Measurements from ENCODE around the gene SRXN1. TPM values are rescaled to one million over a fixed set of nuclear protein-coding genes. Genes with fewer than 3 reads are reported as not detected.

Gene SRXN1
- total and polyA plus RNA-seq, 9 of the 15 experiments (the other 6 are each of a cell fraction or from before 2014, with no cell fraction given), result 6.8 to 36.4 (median 21.6) TPM

GRCh38 chr20:641516-641875, 11.5 kb downstream of the SRXN1 start:
- H3K27ac ChIP-seq (ENCODE audit: extremely low read depth, low read depth, low read length), result no peak overlapping the region
- no peak overlapping the region for H3K9ac ChIP-seq (ENCODE audit: insufficient read depth in 1 of 2, low read depth in 2 of 2, low read length in 2 of 2)
- H3K36me3 ChIP-seq (ENCODE audit: control insufficient read depth, insufficient read depth, low read length), result 0 out of 3 replicates have a peak, but pooled peaks cover 3% of the 10 kb centered on the region
- no peak overlapping the region for H3K4me2 ChIP-seq (ENCODE audit: insufficient read depth, low read length)
- no peaks in the 10 kb centered on the region for H3K9me1 ChIP-seq (ENCODE audit: control insufficient read depth, insufficient read depth, low read length)
- intact Hi-C loops (cut with micrococcal nuclease), result loop anchor here (10.0 kb wide), 1 partner anchor 287 kb away; no protein-coding TSS in a partner anchor
- peak; percentile 52 for FAIRE-seq
- peak; percentile 31 for ATAC-seq
- in situ Hi-C loops (cut with MboI), result no loop called here
- H3K79me2 ChIP-seq (ENCODE audit: control insufficient read depth, insufficient read depth, low read length), result no peaks in the 10 kb centered on the region
- peak; percentile 53 to 73 (median 65) for DNase-seq (ENCODE audit: extremely low read depth in 1 of 4, low spot score in 3 of 4)
- no TSS peak for BruUV-seq (replicated peaks)
- H3K27me3 ChIP-seq (ENCODE audit: control insufficient read depth in 2 of 2, insufficient read depth in 2 of 2, low read length in 2 of 2), result no peaks in the 10 kb centered on the region
- H3K9me3 ChIP-seq (replicated peaks; ENCODE audit: control insufficient read depth, insufficient read depth, low read depth, low read length), result no peaks in the 10 kb centered on the region
- no peak overlapping the region for H2AFZ ChIP-seq (ENCODE audit: low read depth, low read length)
- H3K4me3 ChIP-seq, result no peak overlapping the region
- H4K20me1 ChIP-seq (replicated peaks; ENCODE audit: control insufficient read depth, insufficient read depth, low read length), result peaks cover 3% of the 10 kb centered on the region; the same call in 1 of the 2 replicates
- ChIA-PET CTCF (ENCODE audit: low intra/inter-chr PET ratio) (no interaction called here), POLR2A (interaction anchor here (0.5 to 1.0 kb wide), 2 partner anchors 11 to 311 kb away, joined by 4 read pairs; no protein-coding TSS in a partner anchor)
- WGBS (ENCODE audit: insufficient coverage, low coverage, missing lambda C conversion rate), result 3% methylated on average over 12 of the region's 12 CpGs
- peaks cover 18 to 19% of the 10 kb centered on the region in 2 experiments; a peak in 4 of 5 replicates for H3K4me1 ChIP-seq (replicated peaks in 1 of 2; ENCODE audit: control insufficient read depth in 2 of 2, insufficient read depth in 2 of 2, low read length in 2 of 2)
- TF ChIP-seq ZNF232 (CRISPR knock-in tag; IDR thresholded peaks at IDR 0.05) (no peak), HNRNPH1 (optimal IDR thresholded peaks at IDR 0.05; ENCODE audit: low read depth, low read length) (no peak), SOX6 (IDR thresholded peaks at IDR 0.05) (peak; percentile 71), EGR1 (conservative IDR thresholded peaks at IDR 0.05) (peak; percentile 53), ZNF740 (CRISPR knock-in tag; IDR thresholded peaks at IDR 0.05) (peak; percentile 75), ZNF740 (tag; IDR thresholded peaks at IDR 0.05) (no peak), TCF15 (CRISPR knock-in tag; IDR thresholded peaks at IDR 0.05) (no peak), PKNOX1 (IDR thresholded peaks at IDR 0.05) (peak; percentile 38; the same call in 1 of the 2 replicates), ZBTB2 (IDR thresholded peaks at IDR 0.05) (peak; percentile 47; the same call in 1 of the 2 replicates), DPF2 (IDR thresholded peaks at IDR 0.05) (0 out of 2 replicates have a peak, but pooled peaks have one; percentile 20), NFATC3 (IDR thresholded peaks at IDR 0.05) (no peak), TFAP4 (CRISPR knock-in tag; IDR thresholded peaks at IDR 0.05; ENCODE audit: borderline replicate concordance) (peak; percentile 14; the same call in 1 of the 2 replicates), MEIS2 (IDR thresholded peaks at IDR 0.05; ENCODE audit: partially characterized antibody) (peak; percentile 46), FOXP4 (CRISPR knock-in tag; IDR thresholded peaks at IDR 0.05; ENCODE audit: borderline replicate concordance) (peak; percentile 78; the same call in 1 of the 2 replicates), ATF7 (IDR thresholded peaks at IDR 0.05) (0 out of 2 replicates have a peak, but pooled peaks have one; percentile 18), CTBP1 (IDR thresholded peaks at IDR 0.05; ENCODE audit: borderline replicate concordance) (peak; percentile 41), FOXP1 (CRISPR knock-in tag; IDR thresholded peaks at IDR 0.05) (peak; percentile 34; the same call in 1 of the 2 replicates)

Data from K562 (cell line).